HUES64 (cell line): ENCODE results near the gene MTMR8.
"Not testable (repeated sequence)": the region's sequence is repeated elsewhere in the genome, so short reads cannot be mapped to it uniquely, and the experiment has no call there.

ENCODE experiments used
- H3K27ac ChIP-seq: 2 replicates; pipeline ENCODE4 v1.7.0; 2013; ENCODE audit warnings: low read depth, low read length, inconsistent platforms
- H3K27me3 ChIP-seq: 2 replicates; pipeline ENCODE4 v1.6.1; 2013; ENCODE audit warnings: mild to moderate bottlenecking, low read length; ENCODE audit not compliant: insufficient read depth
- H3K36me3 ChIP-seq: 2 replicates; pipeline ENCODE4 v1.6.1; 2013; ENCODE audit warnings: mild to moderate bottlenecking, low read length; ENCODE audit not compliant: insufficient read depth
- H3K4me1 ChIP-seq: 2 replicates; pipeline ENCODE4 v1.6.1; 2013; ENCODE audit warnings: mild to moderate bottlenecking, low read length, moderate library complexity; ENCODE audit not compliant: insufficient read depth
- H3K4me3 ChIP-seq: 2 replicates; pipeline ENCODE4 v1.5.1; 2013; ENCODE audit warnings: mild to moderate bottlenecking, low read length, moderate library complexity
- H3K9ac ChIP-seq: 2 replicates; pipeline ENCODE4 v1.6.1; 2013; ENCODE audit warnings: mild to moderate bottlenecking, low read depth, low read length
- H3K9me3 ChIP-seq: 2 replicates; pipeline ENCODE4 v1.6.1; 2013; ENCODE audit warnings: low read depth, low read length; ENCODE audit not compliant: insufficient read depth
- WGBS: fragments of 150-250, 120-280 bp; methylation state at CpG from one replicate; pipeline ENCODE4 v1.1.7; 2013; ENCODE audit warnings: missing lambda C conversion rate; 5-methylcytosine and 5-hydroxymethylcytosine counted together

MTMR8 gene

DNA sequence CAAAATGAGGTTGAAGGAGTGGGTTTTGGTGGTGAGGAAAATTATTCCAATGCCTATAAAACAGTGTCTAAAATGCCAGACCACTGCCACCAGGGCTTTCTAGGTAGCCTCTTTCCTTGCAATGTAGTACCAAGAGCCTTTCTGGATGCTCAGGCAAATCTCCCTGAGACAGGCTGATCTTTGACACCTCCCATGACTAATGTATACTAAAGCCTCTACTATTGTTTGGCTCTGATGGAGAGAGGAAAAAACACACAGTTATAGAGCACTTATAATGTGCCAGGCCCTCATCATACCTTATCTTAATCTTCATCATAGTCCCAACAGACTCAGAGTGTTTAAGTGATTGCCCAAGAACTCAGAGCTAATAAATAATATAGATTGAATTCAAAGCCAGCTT lies 5.8 kb downstream of the MTMR8 start:
- Histone ChIP-seq H3K27me3 (no peaks in the 10 kb centered on the region), H3K36me3 (no peaks in the 10 kb centered on the region), H3K4me1 (no peaks in the 10 kb centered on the region), H3K9ac (no peak overlapping the region), H3K4me3 (no peak overlapping the region), H3K9me3 (no peaks in the 10 kb centered on the region), H3K27ac (no peak overlapping the region)

DNA sequence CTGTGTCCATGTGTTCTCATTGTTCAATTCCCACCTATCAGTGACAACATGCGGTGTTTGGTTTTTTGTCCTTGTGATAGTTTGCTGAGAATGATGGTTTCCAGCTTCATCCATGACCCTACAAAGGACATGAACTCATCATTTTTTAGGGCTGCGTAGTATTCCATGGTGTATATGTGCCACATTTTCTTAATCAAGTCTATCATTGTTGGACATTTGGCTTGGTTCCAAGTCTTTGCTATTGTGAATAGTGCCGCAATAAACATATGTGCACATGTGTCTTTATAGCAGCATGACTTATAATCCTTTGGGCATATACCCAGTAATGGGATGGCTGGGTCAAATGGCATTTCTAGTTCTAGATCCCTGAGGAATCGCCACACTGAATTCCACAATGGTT lies 14.5 kb downstream of the MTMR8 start:
- not testable (repeated sequence) for H3K4me3 ChIP-seq, H3K27me3 ChIP-seq, H3K9me3 ChIP-seq, H3K27ac ChIP-seq, H3K4me1 ChIP-seq, H3K9ac ChIP-seq, H3K36me3 ChIP-seq
- WGBS, result 86% methylated on average over 1 of the region's 4 CpGs

DNA sequence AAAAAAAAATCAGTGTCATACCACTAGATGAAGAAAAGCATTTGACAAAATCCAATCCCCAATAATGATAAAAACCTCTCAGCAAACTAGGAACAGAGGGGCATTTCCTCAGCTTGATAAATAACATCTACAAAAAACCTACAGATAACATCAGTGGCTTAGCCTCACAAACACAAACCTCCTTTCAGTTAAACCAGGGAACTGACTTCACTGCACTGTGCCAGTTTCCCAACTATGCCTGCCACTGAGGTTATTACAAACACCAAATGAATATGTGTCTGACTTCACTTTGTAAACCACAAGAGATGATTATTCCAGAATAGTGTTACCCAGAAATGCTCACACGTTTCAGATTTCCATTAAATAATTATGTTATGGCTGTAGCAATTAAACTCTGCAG lies 15.3 kb downstream of the MTMR8 start:
- Histone ChIP-seq H3K36me3 (no peaks in the 10 kb centered on the region), H3K27ac (no peak overlapping the region), H3K9me3 (no peaks in the 10 kb centered on the region), H3K27me3 (no peaks in the 10 kb centered on the region), H3K4me3 (no peak overlapping the region), H3K9ac (no peak overlapping the region), H3K4me1 (no peaks in the 10 kb centered on the region)
- WGBS, result 83% methylated on average over 1 of the region's 1 CpG

GRCh38 chrX:64377753-64378152 lies 17.5 kb downstream of the MTMR8 start:
- Histone ChIP-seq H3K9ac (no peak overlapping the region), H3K36me3 (no peaks in the 10 kb centered on the region), H3K4me3 (no peak overlapping the region), H3K27ac (no peak overlapping the region), H3K27me3 (no peaks in the 10 kb centered on the region), H3K9me3 (no peaks in the 10 kb centered on the region), H3K4me1 (no peaks in the 10 kb centered on the region)
- 92% methylated on average over 2 of the region's 3 CpGs for WGBS

DNA sequence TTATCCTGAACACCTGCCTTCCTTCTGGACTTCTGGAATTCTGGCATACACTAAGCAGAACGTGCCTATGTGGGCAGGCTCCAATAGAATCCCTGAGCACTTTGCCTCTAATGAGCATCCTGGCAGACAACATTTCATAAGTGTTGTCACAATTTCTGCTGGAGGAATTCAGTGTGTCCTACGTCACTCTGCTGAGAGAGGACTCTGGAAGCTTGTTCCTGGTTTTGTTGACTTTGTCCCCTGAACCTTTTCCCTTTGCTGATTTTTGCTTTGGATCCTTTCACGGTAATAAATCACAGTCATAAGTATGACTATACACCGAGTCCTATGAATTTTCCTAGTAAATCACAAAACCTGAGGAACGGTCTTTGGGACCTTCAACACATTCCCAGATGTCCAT lies 43.2 kb downstream of the MTMR8 start:
- Histone ChIP-seq H3K4me1 (no peaks in the 10 kb centered on the region), H3K9ac (no peak overlapping the region), H3K27ac (no peak overlapping the region), H3K4me3 (no peak overlapping the region), H3K27me3 (no peaks in the 10 kb centered on the region), H3K9me3 (no peaks in the 10 kb centered on the region), H3K36me3 (0 out of 2 replicates have a peak, but pooled peaks cover 2% of the 10 kb centered on the region)
- WGBS, result 97% methylated on average over 5 of the region's 5 CpGs

- Histone ChIP-seq H3K27me3 (no peaks in the 10 kb centered on the region), H3K9ac (no peak overlapping the region), H3K36me3 (0 out of 2 replicates have a peak, but pooled peaks cover 2% of the 10 kb centered on the region), H3K27ac (no peak overlapping the region), H3K9me3 (no peaks in the 10 kb centered on the region), H3K4me3 (no peak overlapping the region), H3K4me1 (no peaks in the 10 kb centered on the region)
- WGBS, result no CpG with 5 or more reads among the region's 1 CpG
Observed at GRCh38 chrX:64350521-64350920, 44.7 kb downstream of the MTMR8 start.

- Histone ChIP-seq H3K4me3 (no peak overlapping the region), H3K9me3 (no peaks in the 10 kb centered on the region), H3K9ac (no peak overlapping the region), H3K4me1 (no peaks in the 10 kb centered on the region), H3K27me3 (no peaks in the 10 kb centered on the region), H3K27ac (no peak overlapping the region), H3K36me3 (0 out of 2 replicates have a peak, but pooled peaks cover 2% of the 10 kb centered on the region)
- WGBS, result no CpG with 5 or more reads among the region's 4 CpGs
Observed at GRCh38 chrX:64350047-64350446, 45.2 kb downstream of the MTMR8 start.

GRCh38 chrX:64342811-64343210 lies 52.4 kb downstream of the MTMR8 start:
- no peak overlapping the region for H3K9ac ChIP-seq
- H3K4me1 ChIP-seq, result no peaks in the 10 kb centered on the region
- no CpG with 5 or more reads among the region's 1 CpG for WGBS
- no peaks in the 10 kb centered on the region for H3K36me3 ChIP-seq
- H3K27ac ChIP-seq, result no peak overlapping the region
- H3K9me3 ChIP-seq, result no peaks in the 10 kb centered on the region
- no peak overlapping the region for H3K4me3 ChIP-seq
- no peaks in the 10 kb centered on the region for H3K27me3 ChIP-seq

- no peaks in the 10 kb centered on the region for H3K27me3 ChIP-seq
- H3K36me3 ChIP-seq, result no peaks in the 10 kb centered on the region
- H3K27ac ChIP-seq, result no peak overlapping the region
- H3K4me3 ChIP-seq, result no peak overlapping the region
- H3K4me1 ChIP-seq, result no peaks in the 10 kb centered on the region
- 97% methylated on average over 1 of the region's 1 CpG for WGBS
- no peak overlapping the region for H3K9ac ChIP-seq
- H3K9me3 ChIP-seq, result no peaks in the 10 kb centered on the region
Observed at GRCh38 chrX:64338296-64338695, 57.0 kb downstream of the MTMR8 start.

DNA sequence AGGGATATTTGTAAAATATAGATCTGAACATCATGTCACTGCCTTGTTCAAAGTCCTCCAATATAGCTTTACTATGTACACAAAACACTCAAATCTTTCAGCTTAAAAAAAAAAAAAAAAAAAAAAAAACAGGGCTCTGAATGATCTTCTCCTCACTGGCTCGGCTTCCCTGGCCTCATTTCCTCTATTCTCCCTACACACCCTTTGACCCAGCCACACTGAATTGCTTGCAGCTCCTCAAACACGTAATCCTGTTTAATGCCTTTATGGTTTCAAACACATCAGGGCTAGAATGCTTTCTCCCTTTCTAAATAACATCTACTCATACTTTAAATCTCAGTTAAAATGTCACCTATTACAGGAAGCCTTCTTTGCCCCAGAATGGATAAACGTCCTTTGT lies 60.8 kb downstream of the MTMR8 start:
- Histone ChIP-seq H3K27ac (no peak overlapping the region), H3K9ac (no peak overlapping the region), H3K36me3 (no peaks in the 10 kb centered on the region), H3K4me3 (no peak overlapping the region), H3K9me3 (no peaks in the 10 kb centered on the region), H3K27me3 (no peaks in the 10 kb centered on the region), H3K4me1 (no peaks in the 10 kb centered on the region)
- 87% methylated on average over 3 of the region's 3 CpGs for WGBS

DNA sequence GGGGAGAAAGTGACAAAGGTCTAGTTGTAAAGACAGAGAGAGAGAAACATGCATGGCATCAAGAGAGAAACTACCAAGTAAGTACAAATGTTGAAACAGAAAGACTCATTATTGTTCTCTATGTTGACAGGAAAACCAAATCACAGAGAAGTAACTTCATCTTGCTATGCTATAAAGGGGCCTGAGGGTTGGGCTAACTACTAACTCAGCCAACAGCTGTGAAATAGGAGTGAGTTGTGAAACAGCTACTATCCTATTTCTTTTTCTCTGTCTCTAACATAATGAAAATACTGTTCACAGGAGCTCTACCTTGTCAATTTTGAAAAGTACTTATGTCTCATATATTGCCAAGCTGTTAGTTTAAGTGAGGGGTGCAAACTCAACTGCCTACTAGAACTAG lies 65.0 kb downstream of the MTMR8 start:
- Histone ChIP-seq H3K36me3 (no peaks in the 10 kb centered on the region), H3K27ac (no peak overlapping the region), H3K27me3 (no peaks in the 10 kb centered on the region), H3K9ac (no peak overlapping the region), H3K4me3 (no peak overlapping the region), H3K4me1 (no peaks in the 10 kb centered on the region), H3K9me3 (no peaks in the 10 kb centered on the region)

DNA sequence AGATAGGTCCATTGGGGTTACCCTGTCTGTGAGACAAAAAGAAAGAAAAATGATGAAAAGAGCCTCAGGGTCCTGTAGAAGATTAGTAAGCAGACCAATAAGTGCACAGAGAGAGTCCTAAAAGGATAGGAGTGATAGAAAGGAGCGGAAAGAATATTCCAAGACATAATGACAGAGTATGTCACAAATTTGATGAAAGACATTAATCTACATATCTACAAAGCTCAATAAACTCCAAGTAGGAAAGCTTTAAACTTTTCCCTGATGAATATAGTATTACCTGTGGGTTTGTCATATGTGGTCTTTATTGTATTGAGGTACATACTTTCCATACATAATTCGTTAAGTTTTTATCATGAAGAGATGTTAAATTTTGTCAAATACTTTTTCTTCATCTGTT lies 73.7 kb downstream of the MTMR8 start:
- Histone ChIP-seq H3K4me1 (no peaks in the 10 kb centered on the region), H3K27me3 (no peaks in the 10 kb centered on the region), H3K4me3 (no peak overlapping the region), H3K27ac (no peak overlapping the region), H3K9me3 (no peaks in the 10 kb centered on the region), H3K36me3 (no peaks in the 10 kb centered on the region), H3K9ac (no peak overlapping the region)
- WGBS, result no CpG with 5 or more reads among the region's 2 CpGs
